ENCODE results near the gene NNAT.

The NNAT gene

GRCh38 chr20:37474386-37474785, 46.7 kb upstream of the NNAT start:
- no peak for DNase-seq (ENCODE audit: low read depth in 1 of 2, low spot score in 1 of 2)
- H3K27me3 ChIP-seq (ENCODE audit: insufficient read depth, poor library complexity, severe bottlenecking), result peaks cover 4% of the 10 kb centered on the region
- no peak for TF ChIP-seq CTCF (IDR thresholded peaks at IDR 0.05; ENCODE audit: insufficient read depth, low read length)
- no peak for TF ChIP-seq GABPA (IDR thresholded peaks at IDR 0.05; ENCODE audit: low read depth)
- no peak for TF ChIP-seq POLR2AphosphoS5 (IDR thresholded peaks at IDR 0.05; ENCODE audit: low read depth)
- no peak for TF ChIP-seq REST (IDR thresholded peaks at IDR 0.05; ENCODE audit: insufficient replicate concordance, low read depth)
- TF ChIP-seq SPI1 (IDR thresholded peaks at IDR 0.05; ENCODE audit: borderline replicate concordance, low read depth), result no peak
- no peak overlapping the region for H3K27ac ChIP-seq (replicated peaks)
- no peak overlapping the region for H3K4me3 ChIP-seq (replicated peaks; ENCODE audit: insufficient read depth, low read length)

- TF ChIP-seq POLR2AphosphoS5 (IDR thresholded peaks at IDR 0.05; ENCODE audit: low read depth) (no peak), GABPA (IDR thresholded peaks at IDR 0.05; ENCODE audit: low read depth) (no peak), REST (IDR thresholded peaks at IDR 0.05; ENCODE audit: insufficient replicate concordance, low read depth) (no peak), CTCF (IDR thresholded peaks at IDR 0.05; ENCODE audit: insufficient read depth, low read length) (no peak), SPI1 (IDR thresholded peaks at IDR 0.05; ENCODE audit: borderline replicate concordance, low read depth) (no peak)
- DNase-seq (ENCODE audit: low read depth in 1 of 2, low spot score in 1 of 2), result no peak
- peaks cover 4% of the 10 kb centered on the region for H3K27me3 ChIP-seq (ENCODE audit: insufficient read depth, poor library complexity, severe bottlenecking)
- no peak overlapping the region for H3K4me3 ChIP-seq (replicated peaks; ENCODE audit: insufficient read depth, low read length)
- no peak overlapping the region for H3K27ac ChIP-seq (replicated peaks)
These were observed 45.8 kb upstream of the NNAT start for GRCh38 chr20:37475252-37475651.

GRCh38 chr20:37477041-37477440, 44.0 kb upstream of the NNAT start:
- no peak for TF ChIP-seq CTCF (IDR thresholded peaks at IDR 0.05; ENCODE audit: insufficient read depth, low read length)
- TF ChIP-seq POLR2AphosphoS5 (IDR thresholded peaks at IDR 0.05; ENCODE audit: low read depth), result no peak
- TF ChIP-seq SPI1 (IDR thresholded peaks at IDR 0.05; ENCODE audit: borderline replicate concordance, low read depth), result no peak
- TF ChIP-seq GABPA (IDR thresholded peaks at IDR 0.05; ENCODE audit: low read depth), result no peak
- TF ChIP-seq REST (IDR thresholded peaks at IDR 0.05; ENCODE audit: insufficient replicate concordance, low read depth), result no peak
- Histone ChIP-seq H3K27ac (replicated peaks) (no peak overlapping the region), H3K4me3 (replicated peaks; ENCODE audit: insufficient read depth, low read length) (no peak overlapping the region), H3K27me3 (ENCODE audit: insufficient read depth, poor library complexity, severe bottlenecking) (peaks cover 4% of the 10 kb centered on the region)
- no peak for DNase-seq (ENCODE audit: low read depth in 1 of 2, low spot score in 1 of 2)

Measured in HL-60 (cell line).